Astrocyte (in vitro differentiated cells and primary cell): Measurements from ENCODE around the gene MMP1.

ENCODE experiments used
- CTCF ChIP-seq: IDR thresholded peaks from 2 replicates; pipeline ENCODE4 v1.5.1; 2011; ENCODE audit warnings: low read depth, mild to moderate bottlenecking, inconsistent platforms, low read length, moderate library complexity; ENCODE audit not compliant: insufficient read depth
- EZH2 ChIP-seq: IDR thresholded peaks from 2 replicates; pipeline ENCODE4 v1.6.1; 2012; ENCODE audit warnings: mild to moderate bottlenecking, low read length, inconsistent platforms; ENCODE audit not compliant: insufficient read depth

- TF ChIP-seq CTCF, result no peak
- TF ChIP-seq EZH2, result no peak
Observed at GRCh38 chr11:102776454-102776853, 21.5 kb downstream of the MMP1 start.
